Colonic mucosa (tissue), 4 donors: ENCODE data around the gene CRTC1. TPM values are rescaled to one million over a fixed set of nuclear protein-coding genes. Genes with fewer than 3 reads are reported as not detected.

Experiments
- DNase-seq: peaks from one replicate; pipeline ENCODE4 v3.0.0-alpha.2; 2020
- H3K27ac ChIP-seq: fragments of 200-600 bp; one replicate; pipeline ENCODE4 v1.8.0; 2021
- H3K27me3 ChIP-seq: fragments of 200-600 bp; one replicate; pipeline ENCODE4 v1.8.0; 2021
- H3K36me3 ChIP-seq: fragments of 200-600 bp; one replicate; pipeline ENCODE4 v1.8.0; 2021
- H3K4me1 ChIP-seq: fragments of 200-600 bp; one replicate; pipeline ENCODE4 v1.8.0; 2021; ENCODE audit warnings: mild to moderate bottlenecking
- H3K4me3 ChIP-seq: fragments of 200-600 bp; one replicate; pipeline ENCODE4 v1.8.0; 2021
- H3K9ac ChIP-seq, 2 donors: one replicate each; pipeline ENCODE4 v1.7.0; 2013; ENCODE audit warnings: control low read depth in 2 of 2, low read depth in 2 of 2, low read length in 2 of 2
- H3K9me3 ChIP-seq: fragments of 200-600 bp; one replicate; pipeline ENCODE4 v1.8.0; 2021
- intact Hi-C: fragments of 100-400 bp; cut with DNase I; formaldehyde crosslinking; loops from one replicate; pipeline ENCODE4 v1.14.1; 2022
- total RNA-seq, 2 donors: library from RNA; stranded (reverse); fragmentation: NEBNext Ultra II Directional in 1 of 2; extraction: Animal tissue kit (Norgen Biotek cat#: 25700) in 1 of 2; gene quantifications; one replicate each; pipeline ENCODE4 v1.2.1, GENCODE V29; 2021
- TF ChIP-seq, protein P1 (sequence below): fragments of 200-600 bp; IDR thresholded peaks from one replicate; pipeline ENCODE4 v1.8.0; 2022; ENCODE audit warnings: antibody characterized with exemption, mild to moderate bottlenecking
- donor health status: healthy.
- donor health status: DM: no; HTN: no; CAD: no.
- donor health status: DM: no; HTN: no; CAD: no.

The CRTC1 gene
- total RNA-seq, 2 donors from 2014 or later = 7.6 to 10.3 TPM

DNA sequence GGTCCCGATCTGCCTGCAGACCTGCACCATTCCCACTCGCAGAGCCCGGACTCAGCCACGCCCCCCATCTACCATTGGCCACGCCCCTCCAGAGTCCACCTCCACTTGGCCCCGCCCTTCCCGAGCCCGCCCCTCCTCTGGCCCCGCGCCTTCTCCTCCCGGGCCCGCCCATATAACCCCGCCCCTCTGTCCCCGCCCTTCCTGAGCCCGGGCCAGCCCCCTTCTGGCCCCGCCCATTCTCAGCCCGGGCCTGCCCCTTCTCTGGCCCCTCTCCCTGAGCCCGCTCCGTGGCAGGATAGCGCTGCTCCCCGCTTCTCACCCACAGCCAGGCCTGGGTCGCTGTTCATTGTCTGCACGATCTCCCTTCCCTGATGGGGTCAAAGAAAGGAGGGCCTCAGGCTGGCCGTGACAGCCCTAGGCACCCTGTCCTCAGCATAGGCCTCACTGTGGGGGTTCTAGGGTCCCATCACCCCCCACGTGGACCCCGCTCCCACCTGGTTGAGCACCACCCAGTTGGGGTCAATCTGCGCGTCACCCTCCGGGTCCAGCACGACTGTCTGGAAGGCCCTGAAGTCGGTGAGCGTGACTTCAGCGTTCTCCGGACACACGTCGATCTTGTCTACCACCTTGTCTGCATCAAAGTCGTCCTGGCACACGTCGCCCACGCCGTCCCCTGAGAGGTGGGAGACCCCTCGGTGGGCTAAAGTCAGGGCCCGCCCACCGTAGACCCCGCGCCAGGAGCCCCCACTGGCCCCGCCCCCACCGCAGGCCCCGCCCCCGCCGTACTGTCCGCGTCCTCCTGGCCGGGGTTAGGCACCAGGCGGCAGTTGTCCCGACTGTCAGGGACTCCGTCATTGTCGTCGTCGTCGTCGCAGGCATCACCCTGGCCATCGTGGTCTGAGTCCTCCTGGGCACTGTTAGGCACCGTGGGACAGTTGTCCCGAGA, 102.0 kb downstream of the CRTC1 start:
- no peaks in the 10 kb centered on the region for H3K36me3 ChIP-seq
- peaks cover 51% of the 10 kb centered on the region for H3K27me3 ChIP-seq
- H3K9ac ChIP-seq = peak overlapping the region in 1 of 2 donors; percentile 40
- DNase-seq = peak; percentile 94
- peaks cover 11% of the 10 kb centered on the region for H3K4me1 ChIP-seq
- H3K27ac ChIP-seq = no peak overlapping the region
- H3K9me3 ChIP-seq = no peaks in the 10 kb centered on the region
- TF ChIP-seq, protein P1, sequence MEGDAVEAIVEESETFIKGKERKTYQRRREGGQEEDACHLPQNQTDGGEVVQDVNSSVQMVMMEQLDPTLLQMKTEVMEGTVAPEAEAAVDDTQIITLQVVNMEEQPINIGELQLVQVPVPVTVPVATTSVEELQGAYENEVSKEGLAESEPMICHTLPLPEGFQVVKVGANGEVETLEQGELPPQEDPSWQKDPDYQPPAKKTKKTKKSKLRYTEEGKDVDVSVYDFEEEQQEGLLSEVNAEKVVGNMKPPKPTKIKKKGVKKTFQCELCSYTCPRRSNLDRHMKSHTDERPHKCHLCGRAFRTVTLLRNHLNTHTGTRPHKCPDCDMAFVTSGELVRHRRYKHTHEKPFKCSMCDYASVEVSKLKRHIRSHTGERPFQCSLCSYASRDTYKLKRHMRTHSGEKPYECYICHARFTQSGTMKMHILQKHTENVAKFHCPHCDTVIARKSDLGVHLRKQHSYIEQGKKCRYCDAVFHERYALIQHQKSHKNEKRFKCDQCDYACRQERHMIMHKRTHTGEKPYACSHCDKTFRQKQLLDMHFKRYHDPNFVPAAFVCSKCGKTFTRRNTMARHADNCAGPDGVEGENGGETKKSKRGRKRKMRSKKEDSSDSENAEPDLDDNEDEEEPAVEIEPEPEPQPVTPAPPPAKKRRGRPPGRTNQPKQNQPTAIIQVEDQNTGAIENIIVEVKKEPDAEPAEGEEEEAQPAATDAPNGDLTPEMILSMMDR = no peak
- H3K4me3 ChIP-seq = peak overlapping the region; percentile 10
- intact Hi-C loops = no loop called here

DNA sequence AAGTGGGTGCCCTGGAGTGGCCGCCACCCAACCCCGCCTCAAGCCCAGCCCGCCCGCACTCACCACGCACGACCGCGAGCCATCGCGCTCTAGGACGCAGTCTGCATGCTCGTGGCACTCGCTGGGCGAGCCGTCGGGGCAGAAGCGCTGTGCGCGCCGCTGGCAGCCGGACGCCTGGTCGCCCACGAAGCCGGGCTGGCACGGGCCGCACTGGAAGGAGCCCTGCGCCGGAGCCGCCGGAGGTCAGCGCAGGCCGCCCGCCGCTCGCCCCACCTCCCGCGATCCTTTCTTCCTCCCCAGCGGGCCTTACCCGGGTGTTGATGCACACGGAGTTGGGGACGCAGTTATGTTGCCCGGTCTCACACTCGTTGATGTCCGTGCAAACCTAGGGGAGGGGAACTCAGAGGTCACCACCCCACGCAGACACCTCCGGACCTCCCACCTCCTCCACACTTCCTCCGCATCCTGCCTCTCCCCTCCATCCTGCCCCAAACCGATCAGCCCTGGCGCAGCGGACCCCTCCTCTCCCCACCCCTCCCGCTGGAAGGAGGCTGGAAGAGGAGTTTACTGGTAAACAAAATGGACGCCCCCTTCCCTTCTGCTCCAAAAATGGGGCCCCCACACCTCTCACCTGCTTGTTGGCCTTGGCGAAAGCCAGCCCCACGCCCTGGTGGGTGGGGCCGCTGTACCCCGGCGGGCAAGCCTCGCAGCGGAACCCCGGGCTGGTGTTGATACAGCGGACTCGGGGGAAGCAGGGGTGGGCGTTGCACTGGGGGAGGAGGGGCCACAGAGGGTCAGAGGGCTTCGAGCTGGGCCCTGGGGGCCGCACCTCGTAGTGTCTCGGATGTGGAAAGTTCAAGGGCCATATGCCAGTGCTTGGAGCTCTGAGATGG, 105.3 kb downstream of the CRTC1 start:
- no peaks in the 10 kb centered on the region for H3K36me3 ChIP-seq
- intact Hi-C loops = no loop called here
- H3K9me3 ChIP-seq = no peaks in the 10 kb centered on the region
- DNase-seq = no peak
- no peak overlapping the region for H3K27ac ChIP-seq
- no peak overlapping the region for H3K4me3 ChIP-seq
- TF ChIP-seq, protein P1 = no peak
- H3K4me1 ChIP-seq = peaks cover 11% of the 10 kb centered on the region
- H3K9ac ChIP-seq = no peak overlapping the region
- peaks cover 74% of the 10 kb centered on the region for H3K27me3 ChIP-seq

DNA sequence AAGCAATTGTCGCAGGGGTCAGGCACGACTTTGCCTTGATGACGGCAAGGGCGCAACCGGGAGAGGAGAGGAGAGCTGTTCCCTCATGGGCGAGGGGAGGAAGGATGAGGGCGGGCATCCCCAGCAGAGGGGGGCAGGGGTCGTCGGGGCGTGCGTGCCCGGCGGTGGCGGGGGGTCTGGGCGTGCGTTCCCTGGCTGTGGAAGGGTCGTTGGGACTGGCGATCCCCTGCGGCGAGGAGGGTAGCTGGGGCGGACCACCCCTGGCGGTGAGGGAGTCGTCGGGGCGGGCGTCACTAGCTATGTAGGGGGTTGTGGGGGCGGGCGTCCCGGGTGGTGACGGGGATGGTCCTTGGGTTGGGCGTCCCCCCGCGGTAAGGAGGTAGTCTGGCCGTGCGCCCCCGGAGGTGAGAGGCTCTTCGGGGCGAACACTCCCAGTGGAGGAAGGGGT, 106.0 kb downstream of the CRTC1 start:
- H3K4me1 ChIP-seq = peaks cover 11% of the 10 kb centered on the region

DNA sequence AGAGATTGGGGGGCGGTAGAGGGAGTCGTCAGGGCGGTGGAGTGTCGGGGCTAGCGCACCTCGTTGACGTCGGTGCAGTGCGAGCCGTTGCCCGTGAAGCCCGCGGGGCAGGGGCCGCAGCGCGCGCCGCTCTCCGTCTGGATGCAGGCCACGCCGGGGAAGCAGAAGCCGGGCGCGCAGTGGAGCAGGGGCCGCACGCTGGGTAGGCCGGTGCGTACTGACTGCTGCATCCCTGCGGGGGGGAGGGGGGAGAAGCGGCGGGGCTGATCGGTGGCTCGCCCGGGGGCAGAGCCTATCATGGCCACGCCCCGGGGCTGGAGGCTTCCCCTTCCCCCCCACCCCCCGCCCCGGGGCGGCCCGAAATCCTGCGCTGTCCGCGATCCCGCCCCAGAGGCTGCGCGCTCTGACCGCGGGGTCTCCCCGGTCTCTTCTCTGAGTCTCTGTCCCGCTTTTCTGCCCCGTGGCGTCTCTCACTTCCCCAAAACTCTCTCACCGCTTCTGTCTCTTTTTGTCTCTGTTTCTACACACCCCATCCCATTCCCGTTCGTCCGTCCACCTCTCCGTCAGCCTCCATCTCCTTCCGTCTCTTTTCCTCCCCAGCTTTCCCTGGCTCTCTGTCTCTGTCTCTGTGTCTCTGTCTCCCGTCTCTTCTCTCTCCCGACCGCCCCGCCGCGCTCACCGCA, 106.5 kb downstream of the CRTC1 start:
- no peak overlapping the region for H3K4me3 ChIP-seq
- H3K27me3 ChIP-seq = peaks cover 74% of the 10 kb centered on the region
- intact Hi-C loops = no loop called here
- H3K9ac ChIP-seq = peak overlapping the region in 1 of 2 donors; percentile 43
- no peaks in the 10 kb centered on the region for H3K36me3 ChIP-seq
- H3K27ac ChIP-seq = no peak overlapping the region
- no peaks in the 10 kb centered on the region for H3K9me3 ChIP-seq
- TF ChIP-seq, protein P1 = no peak
- DNase-seq = no peak
- H3K4me1 ChIP-seq = peaks cover 11% of the 10 kb centered on the region

More for the DNA sequence above, 106.0 kb downstream of the CRTC1 start:
- H3K27me3 ChIP-seq = peaks cover 74% of the 10 kb centered on the region
- intact Hi-C loops = no loop called here
- no peak overlapping the region for H3K4me3 ChIP-seq
- H3K9me3 ChIP-seq = no peaks in the 10 kb centered on the region
- no peak for DNase-seq
- no peaks in the 10 kb centered on the region for H3K36me3 ChIP-seq
- TF ChIP-seq, protein P1 = no peak
- H3K9ac ChIP-seq = no peak overlapping the region
- H3K27ac ChIP-seq = no peak overlapping the region
